CD4-positive, alpha-beta T cell treated with Interleukin-4 for 1 hour (primary cell): Measurements from ENCODE around the gene CRADD.
"Not testable (repeated sequence)": the region's sequence is repeated elsewhere in the genome, so short reads cannot be mapped to it uniquely, and the experiment has no call there.

ENCODE experiments used
- DNase-seq, 2 donors: peaks; one replicate each; pipeline ENCODE4 v3.0.0-alpha.2; 2020 to 2022

CRADD gene

GRCh38 chr12:93882763-93883162 lies 205.6 kb downstream of the CRADD start:
- no peak for DNase-seq

GRCh38 chr12:93883436-93884154 lies 206.4 kb downstream of the CRADD start:
- no peak for DNase-seq

DNA sequence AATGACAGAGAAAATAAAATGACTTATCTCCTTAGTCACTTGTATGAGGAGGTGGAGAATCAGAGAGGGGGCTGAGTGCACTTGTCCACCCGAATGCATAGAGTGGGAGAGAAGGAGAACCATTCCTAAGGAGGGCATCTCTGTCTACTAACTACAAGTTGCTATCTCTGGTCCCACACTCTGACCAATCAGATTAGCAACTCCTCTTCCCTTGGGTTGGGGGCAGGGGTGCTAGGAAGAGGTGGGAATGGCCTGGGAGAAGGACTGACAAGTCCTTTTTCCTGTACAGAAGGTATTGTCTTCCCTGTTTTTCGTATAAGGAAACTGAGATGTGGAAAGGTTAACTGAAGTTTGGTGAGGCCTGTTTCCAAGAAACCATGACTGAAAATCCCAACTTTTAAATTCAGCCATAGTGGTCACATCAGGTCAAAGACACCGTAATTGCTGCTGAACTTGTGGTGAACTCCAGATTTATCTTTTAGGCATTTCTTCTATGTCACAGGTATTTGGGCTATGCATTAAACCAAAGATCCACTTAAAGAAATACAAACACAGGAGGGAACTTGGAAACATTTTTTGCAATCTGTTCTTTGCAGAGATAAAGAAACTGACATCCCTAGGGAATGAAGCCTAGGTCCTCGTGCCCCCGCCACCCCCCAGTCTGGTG lies 207.8 kb downstream of the CRADD start:
- DNase-seq = no peak

DNA sequence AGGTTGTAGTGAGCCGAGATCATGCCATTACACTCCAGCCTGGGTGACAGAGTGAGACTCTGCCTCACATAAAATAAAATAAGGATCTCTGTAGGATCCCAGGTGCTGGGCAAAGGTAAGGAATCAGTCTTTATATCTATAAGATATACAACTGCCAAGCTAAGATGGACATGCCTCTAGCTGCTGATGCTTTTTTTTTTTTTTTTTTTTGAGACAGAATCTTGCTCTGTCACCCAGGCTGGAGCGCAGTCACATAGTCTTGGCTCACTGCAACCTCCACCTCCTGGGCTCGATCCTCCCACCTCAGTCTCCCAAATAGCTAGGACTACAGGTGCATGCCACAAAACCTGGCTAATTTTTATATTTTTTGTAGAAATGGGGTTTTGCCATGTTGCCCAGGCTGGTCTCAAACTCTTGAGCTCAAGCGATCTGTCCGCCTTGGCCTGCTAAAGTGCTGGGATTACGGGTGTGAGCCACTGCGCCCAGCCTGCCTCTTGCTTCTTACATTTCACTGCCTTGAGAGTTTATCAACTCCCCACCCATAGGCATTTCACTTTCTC lies 208.9 kb downstream of the CRADD start:
- not testable (repeated sequence) for DNase-seq

GRCh38 chr12:93886533-93887511 lies 209.6 kb downstream of the CRADD start:
- DNase-seq = no peak

DNA sequence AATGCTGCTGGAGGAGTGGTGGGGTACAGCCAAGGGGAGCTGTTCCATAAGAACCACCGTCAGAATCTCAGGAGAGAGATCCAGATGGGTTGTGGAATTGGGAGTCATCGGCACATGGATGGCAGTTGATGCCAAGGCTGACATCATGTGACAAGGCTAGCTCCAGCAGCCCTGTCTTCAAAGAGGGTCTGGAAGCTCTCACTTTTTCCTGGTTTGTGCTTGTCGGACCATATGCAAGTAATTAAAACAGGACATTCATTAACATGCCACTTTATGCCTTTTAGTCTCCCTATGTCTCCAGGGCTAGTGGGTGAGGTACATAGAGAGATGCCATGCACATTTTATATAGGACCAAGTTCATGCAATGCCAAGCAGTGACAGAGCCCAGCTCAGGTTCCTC lies 211.8 kb downstream of the CRADD start:
- no peak for DNase-seq

DNA sequence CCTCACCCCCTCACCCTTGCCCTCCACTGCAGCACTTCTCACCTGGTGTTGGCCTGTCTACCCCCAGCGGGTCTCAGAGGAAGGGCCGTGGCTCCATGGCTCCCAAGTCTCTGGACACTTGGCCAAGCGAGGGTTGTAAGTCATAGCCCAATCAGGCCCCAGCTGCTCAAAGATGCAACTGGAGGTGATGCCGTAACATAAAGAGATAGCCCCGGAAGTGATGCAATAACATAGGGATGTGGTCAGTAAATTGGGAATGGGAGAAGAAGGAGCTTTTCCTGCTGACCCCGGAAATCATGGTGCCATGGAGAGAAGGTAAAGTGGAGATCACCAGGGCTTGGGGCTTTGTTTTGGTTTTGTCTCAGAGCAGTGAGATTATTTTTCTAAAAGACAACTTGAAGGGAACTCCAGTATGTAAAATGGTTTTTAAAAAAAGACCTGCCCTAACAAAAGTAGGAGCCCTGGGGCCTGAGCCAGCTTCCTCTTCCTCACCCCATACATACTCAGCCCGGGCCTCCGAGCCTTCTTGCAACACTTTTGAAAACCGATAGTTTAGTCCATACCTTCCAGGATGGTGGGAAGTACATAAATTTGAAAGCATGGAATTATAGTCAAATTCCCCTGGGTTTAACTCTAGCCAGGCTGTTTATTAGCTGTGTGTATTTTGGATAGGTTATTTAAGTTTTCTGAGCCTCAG lies 212.5 kb downstream of the CRADD start:
- DNase-seq = peak in 1 of 2 donors; percentile 22

DNA sequence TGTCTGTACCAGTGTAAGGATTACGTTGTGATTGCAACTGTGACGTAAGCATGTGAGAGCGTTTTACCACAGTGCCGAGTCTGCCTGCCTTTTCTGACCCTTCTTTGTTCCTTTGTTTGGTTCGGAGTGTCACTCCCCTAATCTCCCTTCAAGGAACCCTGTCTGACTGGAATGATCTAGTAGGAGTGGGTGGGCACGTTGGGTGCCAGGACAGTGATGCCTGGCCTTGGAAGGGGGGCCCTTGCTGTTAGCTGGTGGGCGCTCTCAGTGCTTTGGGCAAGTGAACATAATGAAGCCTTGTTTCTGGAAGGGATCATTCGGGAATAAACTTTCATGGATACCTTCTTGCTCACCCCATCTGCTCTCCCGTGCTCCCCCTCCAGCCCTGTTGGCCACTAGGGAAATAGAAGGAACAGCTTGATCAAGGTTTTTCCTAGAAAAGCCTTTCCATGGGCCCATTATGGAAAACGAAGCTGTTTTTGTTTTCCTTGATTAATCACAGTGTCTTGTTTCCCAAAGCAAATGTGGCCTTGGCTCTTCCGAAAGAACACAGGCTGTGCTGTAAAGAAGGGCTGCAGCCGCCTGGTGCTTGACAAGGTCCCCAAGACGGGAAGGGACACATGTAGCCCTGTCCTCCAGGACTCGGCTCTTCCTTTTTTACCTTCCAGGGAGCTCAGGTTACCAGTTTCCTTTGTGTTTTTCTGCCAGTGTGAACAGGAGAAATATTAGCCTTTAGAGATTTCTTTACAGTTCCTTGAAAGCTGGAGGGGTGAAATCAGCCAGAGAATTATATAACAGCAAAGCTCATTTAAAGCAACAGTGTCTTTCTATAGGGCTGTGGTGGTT lies 215.5 kb downstream of the CRADD start:
- no peak for DNase-seq

DNA sequence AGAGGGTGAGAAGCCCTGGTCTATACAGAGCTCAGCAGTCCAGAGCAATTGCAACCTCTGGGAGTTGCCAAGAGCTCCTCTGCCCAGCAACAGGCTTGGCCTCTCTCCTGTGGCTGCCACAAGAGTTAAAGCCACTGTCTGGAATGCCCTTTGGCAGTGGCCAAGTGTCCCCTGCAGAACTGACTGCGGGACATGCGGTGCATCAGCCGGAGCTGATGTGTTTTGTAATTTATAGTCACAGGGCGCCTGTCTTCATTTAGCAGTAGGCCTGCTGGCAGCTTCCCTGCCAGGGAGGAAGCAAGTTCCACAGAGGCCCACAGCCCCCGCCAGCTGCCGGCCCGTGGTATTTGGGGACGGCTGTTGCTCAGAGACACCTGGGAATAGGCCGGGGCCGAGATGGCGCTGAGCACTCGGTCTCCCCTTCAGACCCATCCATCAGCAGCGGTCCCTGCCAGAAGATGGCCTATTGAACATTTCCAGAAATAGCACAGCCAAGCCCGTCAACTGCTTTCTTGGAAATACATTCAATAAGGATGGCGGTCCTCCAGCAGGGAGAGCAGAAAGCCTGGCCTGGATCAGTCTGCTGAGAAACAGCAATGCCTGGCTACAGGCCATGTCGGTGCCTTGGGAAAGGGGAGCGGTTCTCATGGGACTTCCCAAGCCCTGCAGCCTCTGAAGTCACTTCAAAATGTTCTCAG lies 217.4 kb downstream of the CRADD start:
- DNase-seq = no peak

DNA sequence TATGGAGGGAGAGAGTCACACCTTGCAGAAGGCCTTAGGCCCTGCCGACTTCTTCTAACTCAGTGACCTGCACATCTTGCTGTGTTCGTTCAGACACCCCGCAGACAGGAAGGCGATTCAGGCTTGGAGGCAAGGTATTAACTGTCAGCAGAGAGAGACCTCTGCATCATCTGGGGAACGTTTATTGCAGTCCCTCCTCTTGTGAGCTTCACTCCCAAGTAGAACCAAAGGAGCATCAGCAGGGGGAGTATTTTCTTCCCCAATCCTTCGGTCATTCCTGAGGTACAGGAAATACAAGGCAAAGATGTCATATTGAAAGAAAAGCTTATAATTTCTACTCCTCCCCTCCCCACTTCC lies 217.9 kb downstream of the CRADD start:
- DNase-seq = no peak

DNA sequence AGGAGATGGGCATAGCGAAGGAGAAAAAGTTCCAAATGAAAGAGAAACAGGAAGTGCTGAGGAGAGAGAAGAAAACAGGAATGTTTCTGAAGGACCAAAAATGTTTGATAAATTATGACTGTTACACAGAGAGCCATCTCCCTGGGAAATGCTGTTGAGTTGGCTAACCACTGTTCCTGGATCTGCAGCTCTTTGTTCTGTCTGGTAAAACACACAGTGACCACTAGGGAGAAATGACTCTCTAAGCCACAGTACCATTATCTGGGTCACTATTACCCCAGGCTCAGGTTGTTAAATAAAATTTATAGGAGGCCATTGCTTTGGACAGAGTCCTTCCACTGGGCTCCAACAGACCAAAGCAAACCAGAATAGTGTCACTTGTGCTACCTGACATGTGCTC lies 219.3 kb downstream of the CRADD start:
- no peak for DNase-seq

DNA sequence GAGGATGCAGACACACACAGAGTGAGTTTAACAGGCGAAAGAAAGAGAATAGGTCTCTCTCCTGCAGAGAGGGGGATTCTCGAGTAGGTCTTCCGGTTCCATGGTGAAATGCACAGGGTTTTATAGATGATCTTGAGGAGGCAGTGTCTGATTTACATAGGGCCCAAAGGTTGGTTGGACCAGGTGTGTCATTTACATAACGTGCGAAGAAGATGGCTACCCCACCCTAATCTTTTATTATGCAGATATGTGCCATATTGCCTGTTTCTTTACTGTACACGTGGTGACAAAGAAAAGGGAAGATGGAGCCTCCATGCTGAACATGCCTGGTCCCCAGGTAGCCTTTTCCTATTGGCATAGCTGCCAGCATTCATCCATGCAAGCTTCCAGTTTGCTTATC lies 219.8 kb downstream of the CRADD start:
- no peak for DNase-seq

- no peak for DNase-seq
Observed at GRCh38 chr12:93901739-93902138, 224.6 kb downstream of the CRADD start.

DNA sequence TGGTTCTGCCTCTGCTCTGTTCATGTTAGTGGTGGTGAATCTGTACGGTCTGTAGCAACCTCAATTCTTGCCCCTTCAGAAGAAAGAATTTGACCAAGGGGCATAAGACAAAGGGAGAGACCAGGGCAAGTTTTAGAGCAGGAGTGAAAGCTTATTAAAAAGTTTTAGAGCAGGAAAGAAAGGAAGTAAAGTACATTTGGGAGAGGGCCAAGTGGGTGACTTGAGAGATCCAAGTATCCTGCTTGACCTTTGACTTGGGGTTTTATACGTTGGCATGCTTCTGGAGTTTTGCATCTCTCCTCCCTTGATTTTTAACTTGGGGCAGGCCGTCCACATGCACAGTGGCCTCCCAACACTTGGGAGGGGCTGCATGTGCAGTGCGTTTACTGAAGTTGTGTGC lies 225.0 kb downstream of the CRADD start:
- no peak for DNase-seq

GRCh38 chr12:93902736-93903562 lies 225.8 kb downstream of the CRADD start:
- no peak for DNase-seq

DNA sequence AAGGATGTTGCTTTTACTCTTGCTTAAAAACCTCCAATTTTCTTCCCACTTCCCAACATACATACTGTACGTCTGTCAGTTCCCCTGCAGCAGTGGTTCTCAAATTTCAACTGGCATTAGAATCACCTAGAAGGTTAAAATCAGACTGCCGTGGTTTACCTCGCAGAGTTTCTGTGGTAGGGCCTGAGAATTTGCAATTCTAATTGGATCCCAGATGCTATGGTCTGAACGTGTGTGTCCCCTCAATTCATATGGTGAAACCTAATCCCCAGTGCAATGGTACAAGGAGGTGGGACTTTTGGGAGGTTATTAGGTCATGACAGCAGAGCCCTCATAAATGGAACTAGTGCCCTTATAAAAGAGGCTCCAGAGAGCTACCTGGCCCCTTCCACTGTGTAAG lies 226.9 kb downstream of the CRADD start:
- DNase-seq = no peak

- no peak for DNase-seq
Observed at GRCh38 chr12:93908264-93908663, 231.1 kb downstream of the CRADD start.

GRCh38 chr12:93908846-93909567 lies 231.8 kb downstream of the CRADD start:
- no peak for DNase-seq

GRCh38 chr12:93911396-93911795 lies 234.2 kb downstream of the CRADD start:
- no peak for DNase-seq
